ENCODE measurements around the gene ITPA.

GRCh38 chr20:3229798-3230197, 20.5 kb downstream of the ITPA start:
- no peak for TF ChIP-seq CTCF (IDR thresholded peaks at IDR 0.05; ENCODE audit: borderline replicate concordance, extremely low read depth, low read length, poor library complexity, severe bottlenecking)
- TF ChIP-seq EZH2 (IDR thresholded peaks at IDR 0.05; ENCODE audit: borderline replicate concordance, low read depth, low read length, severe bottlenecking) = no peak
